Right atrium auricular region (tissue), 2 donors: Measurements from ENCODE around the gene DMWD. TPM values are rescaled to one million over a fixed set of nuclear protein-coding genes. Genes with fewer than 3 reads are reported as not detected.

ENCODE experiments used
- DNase-seq: peaks from one replicate; pipeline ENCODE4 v3.0.0-alpha.2; 2019; ENCODE audit warnings: low spot score
- H3K27ac ChIP-seq, 2 donors: fragments of 200-600 bp; sonication (generic); 1 replicate in 1 of 2; 2 replicates in 1 of 2; pipeline ENCODE4 v1.5.1; 2016 to 2019
- H3K27me3 ChIP-seq, 2 donors: fragments of 200-600 bp; sonication (generic); one replicate each; pipeline versions ENCODE4 v1.5.1 to v1.6.0; 2017 to 2019
- H3K36me3 ChIP-seq: fragments of 200-600 bp; sonication (generic); one replicate; pipeline ENCODE4 v1.5.1; 2016
- H3K4me1 ChIP-seq, 2 donors: fragments of 200-600 bp; sonication (generic); one replicate each; pipeline versions ENCODE4 v1.5.1 to v1.6.0; 2017 to 2019
- H3K4me3 ChIP-seq, 2 donors: fragments of 200-600 bp; sonication (generic); 1 replicate in 1 of 2; 2 replicates in 1 of 2; pipeline ENCODE4 v1.5.1; 2017 to 2019; ENCODE audit warnings: mild to moderate bottlenecking in 1 of 2, moderate library complexity in 1 of 2
- H3K9me3 ChIP-seq, 2 donors: fragments of 200-600 bp; sonication (generic); one replicate each; pipeline ENCODE4 v1.5.1; 2019
- total RNA-seq, 2 donors: library from RNA; depleted of rRNA; stranded (reverse); fragments of >200 nt; gene quantifications; one replicate each; pipeline ENCODE4 v1.1.0, GENCODE V29; 2016
- TF ChIP-seq, protein P1 (sequence below), 2 donors: fragments of 200-600 bp; sonication (generic); IDR thresholded peaks; one replicate each; pipeline ENCODE4 v1.5.1; 2019; ENCODE audit warnings: antibody characterized with exemption in 2 of 2

DMWD gene
- total RNA-seq, 2 donors from 2014 or later, result 41.5 to 55.9 TPM

DNA sequence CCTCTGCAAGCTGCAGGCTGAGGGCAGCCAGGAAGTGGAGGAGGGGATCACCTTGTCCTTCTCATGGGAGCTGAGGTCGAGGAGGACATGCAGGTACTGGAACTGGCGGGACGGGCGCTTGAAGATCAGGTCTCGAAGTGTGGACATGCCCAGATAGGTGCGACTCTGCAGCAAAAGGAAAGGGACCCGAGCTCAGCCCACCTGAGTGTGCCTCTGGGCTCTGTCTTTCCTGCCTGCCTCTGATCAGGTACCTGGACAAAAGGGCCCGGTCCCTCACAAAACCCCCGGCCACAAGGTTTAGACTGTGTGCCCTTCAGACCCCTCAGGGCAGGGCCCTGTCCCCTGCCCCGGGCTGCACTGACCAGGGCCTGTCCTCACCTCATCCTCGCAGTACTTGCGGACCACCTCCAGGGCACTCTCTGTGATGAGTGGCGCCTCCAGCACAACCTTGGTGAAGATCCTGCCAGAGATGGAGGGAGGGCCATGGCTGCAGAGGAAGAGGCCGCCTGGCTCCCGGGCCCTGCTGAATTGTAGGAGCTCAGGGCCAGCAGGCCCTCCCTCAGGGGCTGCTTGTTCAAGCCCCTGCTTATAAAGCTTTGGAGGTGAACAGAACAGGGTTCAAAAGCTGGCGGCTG, 34.9 kb upstream of the DMWD start:
- TF ChIP-seq, protein P1, sequence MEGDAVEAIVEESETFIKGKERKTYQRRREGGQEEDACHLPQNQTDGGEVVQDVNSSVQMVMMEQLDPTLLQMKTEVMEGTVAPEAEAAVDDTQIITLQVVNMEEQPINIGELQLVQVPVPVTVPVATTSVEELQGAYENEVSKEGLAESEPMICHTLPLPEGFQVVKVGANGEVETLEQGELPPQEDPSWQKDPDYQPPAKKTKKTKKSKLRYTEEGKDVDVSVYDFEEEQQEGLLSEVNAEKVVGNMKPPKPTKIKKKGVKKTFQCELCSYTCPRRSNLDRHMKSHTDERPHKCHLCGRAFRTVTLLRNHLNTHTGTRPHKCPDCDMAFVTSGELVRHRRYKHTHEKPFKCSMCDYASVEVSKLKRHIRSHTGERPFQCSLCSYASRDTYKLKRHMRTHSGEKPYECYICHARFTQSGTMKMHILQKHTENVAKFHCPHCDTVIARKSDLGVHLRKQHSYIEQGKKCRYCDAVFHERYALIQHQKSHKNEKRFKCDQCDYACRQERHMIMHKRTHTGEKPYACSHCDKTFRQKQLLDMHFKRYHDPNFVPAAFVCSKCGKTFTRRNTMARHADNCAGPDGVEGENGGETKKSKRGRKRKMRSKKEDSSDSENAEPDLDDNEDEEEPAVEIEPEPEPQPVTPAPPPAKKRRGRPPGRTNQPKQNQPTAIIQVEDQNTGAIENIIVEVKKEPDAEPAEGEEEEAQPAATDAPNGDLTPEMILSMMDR (IDR thresholded peaks at IDR 0.05), result no peak
- no peaks in the 10 kb centered on the region for H3K9me3 ChIP-seq
- no peaks in the 10 kb centered on the region for H3K4me1 ChIP-seq
- H3K27me3 ChIP-seq, result no peaks in the 10 kb centered on the region
- H3K4me3 ChIP-seq, result no peak overlapping the region
- H3K27ac ChIP-seq, result no peak overlapping the region
- peaks cover 99% of the 10 kb centered on the region for H3K36me3 ChIP-seq
- DNase-seq, result no peak

DNA sequence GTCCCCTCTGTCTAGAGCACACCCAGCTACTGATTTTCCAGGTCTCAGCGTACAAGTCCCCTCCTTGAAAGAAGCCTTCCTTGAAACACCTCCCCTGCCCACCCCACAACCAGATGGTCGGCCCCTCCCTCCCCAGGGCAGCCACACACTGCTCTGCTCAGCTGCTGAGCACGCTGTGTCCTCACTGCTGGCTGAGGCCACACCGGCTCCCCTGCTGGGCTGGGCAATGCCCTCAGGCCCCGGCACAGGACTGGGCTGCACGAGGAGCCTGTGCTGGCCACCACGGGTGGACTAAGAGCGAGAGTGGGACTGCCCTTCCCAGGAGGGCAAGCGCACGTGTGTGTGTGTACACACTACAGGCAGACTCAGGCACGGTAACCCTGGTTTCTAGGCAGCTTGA, 34.3 kb upstream of the DMWD start:
- no peak overlapping the region for H3K4me3 ChIP-seq
- no peaks in the 10 kb centered on the region for H3K4me1 ChIP-seq
- H3K27me3 ChIP-seq, result no peaks in the 10 kb centered on the region
- H3K36me3 ChIP-seq, result peaks cover 95% of the 10 kb centered on the region
- H3K9me3 ChIP-seq, result no peaks in the 10 kb centered on the region
- H3K27ac ChIP-seq, result no peak overlapping the region
- TF ChIP-seq, protein P1 (IDR thresholded peaks at IDR 0.05), result no peak
- DNase-seq, result no peak

DNA sequence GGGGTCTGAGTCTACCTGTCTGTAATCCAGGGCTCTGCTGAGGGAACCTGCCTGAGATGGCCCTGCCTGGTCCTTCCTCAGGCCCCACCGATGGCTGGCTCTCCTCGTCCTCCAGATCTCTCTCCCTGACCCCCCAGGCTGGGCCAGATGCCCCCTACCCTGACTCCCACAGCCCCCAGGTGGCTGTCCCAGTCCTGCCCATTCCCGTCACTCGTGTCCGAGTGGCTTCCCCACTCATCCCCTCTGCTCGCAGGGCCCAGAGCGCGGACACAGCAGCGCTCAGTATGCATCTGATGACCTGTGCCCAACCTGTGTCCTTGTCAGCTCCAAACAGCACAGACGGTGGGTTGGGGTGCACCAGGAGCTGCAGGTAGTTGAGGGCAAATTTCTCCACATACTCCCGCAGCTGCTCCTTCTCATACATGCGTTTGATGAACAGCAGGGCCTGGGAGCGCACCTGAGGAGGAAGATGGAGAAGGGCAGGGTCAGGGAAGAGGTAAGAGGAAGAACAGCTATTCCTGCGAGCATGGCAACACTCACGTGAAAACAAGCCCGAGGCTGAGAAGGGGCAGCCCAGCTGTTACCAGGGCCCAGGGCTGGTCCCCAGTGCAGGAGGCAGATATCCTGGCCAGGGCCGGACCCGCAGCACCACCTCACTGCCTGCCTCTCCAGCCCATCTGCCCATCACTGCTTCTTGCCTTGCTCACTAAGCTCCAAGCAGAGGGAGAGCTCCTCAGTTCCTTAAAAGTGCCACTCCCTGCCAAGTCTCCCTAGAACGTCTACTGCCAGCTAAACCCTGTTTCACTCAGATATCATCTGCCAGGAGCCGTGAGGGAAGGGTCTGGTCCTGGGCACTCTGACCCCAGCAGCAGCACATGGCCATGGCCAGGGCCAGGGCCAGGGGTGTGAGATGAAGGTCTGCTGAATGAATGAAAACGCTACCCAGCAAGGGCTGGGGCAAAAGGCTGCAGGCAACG, 33.6 kb upstream of the DMWD start:
- DNase-seq, result no peak
- H3K9me3 ChIP-seq, result no peaks in the 10 kb centered on the region
- TF ChIP-seq, protein P1 (IDR thresholded peaks at IDR 0.05), result no peak
- H3K36me3 ChIP-seq, result peaks cover 91% of the 10 kb centered on the region
- H3K27ac ChIP-seq, result no peak overlapping the region
- H3K4me1 ChIP-seq, result no peaks in the 10 kb centered on the region
- no peak overlapping the region for H3K4me3 ChIP-seq
- H3K27me3 ChIP-seq, result no peaks in the 10 kb centered on the region

DNA sequence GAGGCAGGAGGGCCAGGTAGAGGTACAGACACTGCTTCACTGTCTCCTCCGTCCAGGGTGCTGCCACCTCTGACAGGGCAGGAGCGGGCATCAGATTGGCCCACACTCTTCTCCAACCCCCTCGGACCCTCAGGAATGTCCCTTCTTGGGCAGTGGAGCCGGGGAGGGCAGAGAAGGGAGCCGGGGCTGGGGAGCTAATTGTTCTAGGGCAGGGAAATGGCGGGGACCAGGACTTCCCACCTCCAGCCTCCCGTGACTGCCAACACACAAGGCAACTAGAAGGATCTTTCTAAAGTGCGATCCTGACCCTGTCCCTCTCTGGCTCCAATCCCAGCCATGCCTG, 32.6 kb upstream of the DMWD start:
- H3K27me3 ChIP-seq, result no peaks in the 10 kb centered on the region
- peaks cover 91% of the 10 kb centered on the region for H3K36me3 ChIP-seq
- H3K4me3 ChIP-seq, result no peak overlapping the region
- H3K4me1 ChIP-seq, result no peaks in the 10 kb centered on the region
- no peaks in the 10 kb centered on the region for H3K9me3 ChIP-seq
- TF ChIP-seq, protein P1 (IDR thresholded peaks at IDR 0.05), result no peak
- no peak overlapping the region for H3K27ac ChIP-seq
- no peak for DNase-seq

DNA sequence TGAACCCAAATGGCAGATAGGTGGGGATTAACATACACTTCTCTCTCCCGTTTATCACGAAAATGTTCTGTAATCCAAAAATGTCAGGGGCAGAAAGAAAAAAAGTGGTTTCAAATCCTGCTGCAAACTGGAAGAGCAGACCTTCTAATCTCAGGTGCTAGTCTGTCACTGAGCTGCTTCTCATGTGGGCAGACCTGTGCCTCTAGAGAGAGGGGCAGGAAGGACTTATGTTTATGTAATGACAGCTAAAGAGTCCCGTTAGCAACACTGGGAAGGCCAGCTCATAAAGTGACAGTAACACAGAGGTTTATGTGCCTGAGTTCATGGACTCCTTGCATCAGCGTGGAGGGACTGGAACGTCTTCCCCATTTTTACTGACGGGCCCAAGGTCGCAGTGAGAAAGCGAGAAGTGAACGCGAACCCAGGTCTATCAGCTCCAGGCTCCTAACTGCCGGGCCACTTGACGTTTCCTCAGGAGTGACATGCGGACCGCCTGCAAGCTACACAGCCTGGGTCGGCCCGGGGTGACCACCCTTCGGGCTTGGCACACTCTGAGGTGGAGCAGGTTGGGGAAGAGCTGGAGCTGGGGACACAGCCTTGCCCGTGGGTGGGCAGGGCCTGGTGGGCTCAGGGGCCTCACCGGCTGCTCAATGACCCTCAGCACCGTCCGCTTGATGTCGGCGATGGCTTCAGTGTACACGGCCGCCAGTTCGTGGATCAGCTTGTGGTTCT, 32.1 kb upstream of the DMWD start:
- H3K4me1 ChIP-seq, result no peaks in the 10 kb centered on the region
- TF ChIP-seq, protein P1 (IDR thresholded peaks at IDR 0.05), result no peak
- no peak overlapping the region for H3K27ac ChIP-seq
- H3K27me3 ChIP-seq, result no peaks in the 10 kb centered on the region
- no peaks in the 10 kb centered on the region for H3K9me3 ChIP-seq
- H3K36me3 ChIP-seq, result peaks cover 91% of the 10 kb centered on the region
- no peak overlapping the region for H3K4me3 ChIP-seq
- no peak for DNase-seq
